Heart left ventricle (tissue), 16 donors: ENCODE results near the gene PFDN5. TPM values are rescaled to one million over a fixed set of nuclear protein-coding genes. Genes with fewer than 3 reads are reported as not detected.

Source experiments
- ATAC-seq, 4 donors: fragments of 200-7000 bp; cut with Tn5 transposase; one replicate each; pipeline ENCODE4 v1.9.1; 2020 to 2022; ENCODE audit warnings: moderate library complexity in 4 of 4, mild to moderate bottlenecking in 3 of 4, moderate number of reproducible peaks in 1 of 4
- DNase-seq, 5 donors: peaks; one replicate each; pipeline ENCODE4 v3.0.0-alpha.2; 2020
- H3K27ac ChIP-seq, 12 donors: fragments of 200-600 bp; sonication (generic) in 4 of 12; one replicate each; pipeline versions ENCODE4 v1.5.0 to v1.8.0; 2016 to 2022; ENCODE audit warnings: mild to moderate bottlenecking in 2 of 12
- H3K27me3 ChIP-seq, 9 donors: fragments of 200-600 bp; sonication (generic) in 2 of 9; one replicate each; pipeline versions ENCODE4 v1.5.1 to v1.8.0; 2016 to 2022; ENCODE audit warnings: mild to moderate bottlenecking in 3 of 9
- H3K36me3 ChIP-seq, 9 donors: fragments of 200-600 bp; sonication (generic) in 2 of 9; one replicate each; pipeline versions ENCODE4 v1.5.0 to v1.8.0; 2018 to 2022; ENCODE audit warnings: mild to moderate bottlenecking in 2 of 9
- H3K4me1 ChIP-seq, 12 donors: fragments of 200-600 bp; sonication (generic) in 4 of 12; one replicate each; pipeline versions ENCODE4 v1.5.0 to v1.8.0; 2016 to 2022; ENCODE audit warnings: mild to moderate bottlenecking in 3 of 12
- H3K4me3 ChIP-seq, 12 donors: fragments of 200-600 bp; sonication (generic) in 4 of 12; one replicate each; pipeline versions ENCODE4 v1.5.0 to v1.8.0; 2017 to 2022; ENCODE audit warnings: mild to moderate bottlenecking in 9 of 12, moderate library complexity in 4 of 12
- H3K9me3 ChIP-seq, 12 donors: fragments of 200-600 bp; sonication (generic) in 4 of 12; one replicate each; pipeline versions ENCODE4 v1.5.0 to v1.8.0; 2016 to 2022; ENCODE audit warnings: mild to moderate bottlenecking in 1 of 12
- POLR2A ChIP-seq, 2 donors: fragments of 450-650 bp; IDR thresholded peaks; one replicate each; pipeline ENCODE4 v1.6.1; 2017; ENCODE audit warnings: antibody characterized with exemption in 2 of 2, mild to moderate bottlenecking in 2 of 2, moderate library complexity in 2 of 2
- WGBS, 4 donors: extraction: QIAGEN DNeasy Blood & Tissue Kit in 2 of 4; methylation state at CpG; one replicate each; pipeline versions ENCODE4 v1.1.5 to v1.1.7; 2013 to 2018; 5-methylcytosine and 5-hydroxymethylcytosine counted together
- intact Hi-C, 10 donors: fragments of 100-400 bp; cut with DNase I; formaldehyde crosslinking; loops; one replicate each; pipeline versions ENCODE4 v1.11.1 to v1.14.2; 2022
- polyA plus RNA-seq, 2 donors: library from polyadenylated mRNA; stranded (reverse); fragments of 200-250 nt; gene quantifications; one replicate each; pipeline ENCODE4 v1.2.3, GENCODE V29; 2013
- total RNA-seq, 9 donors: library from RNA; depleted of rRNA in 2 of 9; stranded (reverse); fragments of >200 nt in 2 of 9; fragmentation: NEBNext Ultra II Directional in 3 of 9; extraction: Animal tissue kit (Norgen Biotek cat#: 25700) in 3 of 9; gene quantifications; one replicate each; pipeline versions ENCODE4 v1.1.0 to v1.2.4, GENCODE V29; 2016 to 2023
- TF ChIP-seq, protein P1 (sequence below), 12 donors: fragments of 200-600 bp; sonication (generic) in 4 of 12; IDR thresholded peaks; one replicate each; pipeline versions ENCODE4 v1.5.0 to v1.8.0; 2018 to 2022; ENCODE audit warnings: antibody characterized with exemption in 12 of 12, mild to moderate bottlenecking in 5 of 12
- donor health status: ischemic (EF 13 %, LVEDD 7.1; RV severe dilation, severe dysfunction).
- donor health status: healthy with polysubstance abuse.
- donor health status: DM: no; HTN: yes; CAD: no.
- donor health status: DM: no; HTN: no; CAD: no.
- donor health status: ischemic (EF 25% LVEDD 6.9; RV normal size, moderate dysfunction).
- donor health status: ischemic (EF 25% LVEDD 5.7; RV mildly dilated, moderate dysfunction).
- donor health status: healthy.
- donor health status: DM: yes; HTN: yes; CAD: no.
- donor health status: ischemic (EF 35%, LVEDD 5.7; RV mildly dilated, moderate dysfunction).
- donor health status: nonischemic (EF 11% LVEDD 7.7; RV severe dilation, severe dysfunction).
- donor health status: DM: yes; HTN: yes; CAD: no.
- donor health status: PGD.
- donor health status: ischemic (EF 29% LVEDD 5.4; RV normal size, mild dysfunction).
- donor health status: nonischemic (EF 23%, LVEDD 6.1; RV moderate dilation, normal function).

PFDN5 gene
- total and polyA plus RNA-seq, 11 donors = 289 to 979 (median 360) TPM

DNA sequence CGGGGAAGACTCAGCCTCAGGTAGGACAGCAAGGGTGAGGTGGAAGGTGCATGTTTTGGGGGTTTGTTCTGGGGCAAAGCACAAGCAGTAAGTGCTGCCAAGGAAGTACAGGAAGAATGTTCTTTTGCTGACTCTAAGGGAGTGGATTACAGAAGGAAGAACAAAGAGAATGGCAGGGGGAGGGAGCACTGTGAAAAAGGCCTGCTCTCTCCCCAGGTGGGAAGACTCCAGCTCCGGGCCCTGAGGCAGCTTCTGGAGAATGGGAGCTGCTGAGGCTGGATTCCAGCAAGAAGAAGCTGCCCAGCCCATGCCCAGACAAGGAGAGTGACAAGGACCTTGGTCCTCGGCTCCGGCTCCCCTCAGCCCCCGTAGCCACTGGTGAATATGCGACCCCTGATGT, 7.0 kb upstream of the PFDN5 start:
- Histone ChIP-seq H3K36me3 (peaks cover 0 to 31% (median 0%) of the 10 kb centered on the region in 9 donors), H3K4me3 (no peak overlapping the region), H3K9me3 (no peaks in the 10 kb centered on the region), H3K27me3 (no peaks in the 10 kb centered on the region), H3K4me1 (no peaks in the 10 kb centered on the region), H3K27ac (no peak overlapping the region)
- DNase-seq = no peak
- TF ChIP-seq, protein P1, sequence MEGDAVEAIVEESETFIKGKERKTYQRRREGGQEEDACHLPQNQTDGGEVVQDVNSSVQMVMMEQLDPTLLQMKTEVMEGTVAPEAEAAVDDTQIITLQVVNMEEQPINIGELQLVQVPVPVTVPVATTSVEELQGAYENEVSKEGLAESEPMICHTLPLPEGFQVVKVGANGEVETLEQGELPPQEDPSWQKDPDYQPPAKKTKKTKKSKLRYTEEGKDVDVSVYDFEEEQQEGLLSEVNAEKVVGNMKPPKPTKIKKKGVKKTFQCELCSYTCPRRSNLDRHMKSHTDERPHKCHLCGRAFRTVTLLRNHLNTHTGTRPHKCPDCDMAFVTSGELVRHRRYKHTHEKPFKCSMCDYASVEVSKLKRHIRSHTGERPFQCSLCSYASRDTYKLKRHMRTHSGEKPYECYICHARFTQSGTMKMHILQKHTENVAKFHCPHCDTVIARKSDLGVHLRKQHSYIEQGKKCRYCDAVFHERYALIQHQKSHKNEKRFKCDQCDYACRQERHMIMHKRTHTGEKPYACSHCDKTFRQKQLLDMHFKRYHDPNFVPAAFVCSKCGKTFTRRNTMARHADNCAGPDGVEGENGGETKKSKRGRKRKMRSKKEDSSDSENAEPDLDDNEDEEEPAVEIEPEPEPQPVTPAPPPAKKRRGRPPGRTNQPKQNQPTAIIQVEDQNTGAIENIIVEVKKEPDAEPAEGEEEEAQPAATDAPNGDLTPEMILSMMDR (IDR thresholded peaks at IDR 0.05) = no peak
- no peak for TF ChIP-seq POLR2A (IDR thresholded peaks at IDR 0.05)
- intact Hi-C loops = loop anchor here in 2 of 10 donors (5.0 kb wide), 2 partner anchors 131 to 221 kb away; no protein-coding TSS in a partner anchor
- 87 to 94% (median 92%) methylated on average over 4 to 6 of the region's 6 CpGs for WGBS, 4 donors
- no peak for ATAC-seq

DNA sequence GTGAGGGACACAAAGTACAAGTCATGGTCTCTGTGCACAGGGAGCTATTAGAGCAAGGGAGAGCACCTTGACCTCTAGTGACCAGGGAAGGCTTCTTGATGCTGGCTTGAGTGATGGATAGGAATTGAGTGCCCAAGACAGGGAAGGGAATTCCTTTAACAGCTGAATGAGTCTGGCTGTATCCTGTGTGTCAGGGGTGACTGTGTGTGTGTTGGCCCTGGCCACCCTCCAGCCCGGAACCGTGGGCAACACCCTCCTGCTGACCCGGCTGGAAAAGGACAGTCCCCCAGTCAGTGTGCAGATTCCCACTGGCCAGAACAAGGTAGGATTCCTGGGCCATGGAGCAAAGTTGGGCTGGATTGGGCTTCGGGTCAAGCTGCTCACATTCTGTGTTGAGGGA, 5.5 kb upstream of the PFDN5 start:
- DNase-seq (no peak), ATAC-seq (no peak)
- intact Hi-C loops = loop anchor here in 2 of 10 donors (5.0 kb wide), 2 partner anchors 133 to 223 kb away; no protein-coding TSS in a partner anchor
- Histone ChIP-seq H3K4me3 (no peak overlapping the region), H3K27me3 (no peaks in the 10 kb centered on the region), H3K9me3 (no peaks in the 10 kb centered on the region), H3K27ac (no peak overlapping the region), H3K4me1 (peaks cover 0 to 5% (median 1%) of the 10 kb centered on the region in 12 donors), H3K36me3 (peaks cover 0 to 20% (median 0%) of the 10 kb centered on the region in 9 donors)
- no peak for TF ChIP-seq POLR2A (IDR thresholded peaks at IDR 0.05)
- TF ChIP-seq, protein P1 (IDR thresholded peaks at IDR 0.05) = no peak
- WGBS, 4 donors = 68 to 86% (median 75%) methylated on average over 4 of the region's 4 CpGs

DNA sequence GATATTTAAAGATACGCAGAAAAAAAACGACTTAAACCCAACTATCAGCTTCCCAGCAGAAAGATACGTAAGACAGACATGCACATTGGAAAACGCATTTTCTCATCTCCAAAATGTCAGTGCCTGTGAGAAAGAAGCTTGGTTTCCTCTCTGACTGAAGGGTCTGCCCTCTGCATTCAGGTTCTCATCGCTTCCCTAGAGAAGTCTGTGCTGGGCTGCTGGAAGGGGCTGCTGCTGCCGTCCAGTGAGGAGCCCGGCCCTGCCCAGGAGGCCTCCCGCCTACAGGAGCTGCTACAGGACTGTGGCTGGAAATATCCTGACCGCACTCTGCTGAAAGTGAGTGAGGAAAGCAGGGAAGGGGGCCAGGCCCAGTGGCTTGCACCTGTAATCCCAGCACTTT, 4.7 kb upstream of the PFDN5 start:
- intact Hi-C loops = no loop called here
- no peaks in the 10 kb centered on the region for H3K9me3 ChIP-seq
- no peak overlapping the region for H3K4me3 ChIP-seq
- H3K4me1 ChIP-seq = peaks cover 0 to 8% (median 2%) of the 10 kb centered on the region in 12 donors
- no peaks in the 10 kb centered on the region for H3K27me3 ChIP-seq
- 89 to 95% (median 94%) methylated on average over 9 of the region's 9 CpGs for WGBS, 4 donors
- H3K27ac ChIP-seq = no peak overlapping the region
- no peak for DNase-seq
- no peak for TF ChIP-seq POLR2A (IDR thresholded peaks at IDR 0.05)
- TF ChIP-seq, protein P1 (IDR thresholded peaks at IDR 0.05) = no peak
- H3K36me3 ChIP-seq = peaks cover 0 to 20% (median 0%) of the 10 kb centered on the region in 9 donors
- no peak for ATAC-seq

DNA sequence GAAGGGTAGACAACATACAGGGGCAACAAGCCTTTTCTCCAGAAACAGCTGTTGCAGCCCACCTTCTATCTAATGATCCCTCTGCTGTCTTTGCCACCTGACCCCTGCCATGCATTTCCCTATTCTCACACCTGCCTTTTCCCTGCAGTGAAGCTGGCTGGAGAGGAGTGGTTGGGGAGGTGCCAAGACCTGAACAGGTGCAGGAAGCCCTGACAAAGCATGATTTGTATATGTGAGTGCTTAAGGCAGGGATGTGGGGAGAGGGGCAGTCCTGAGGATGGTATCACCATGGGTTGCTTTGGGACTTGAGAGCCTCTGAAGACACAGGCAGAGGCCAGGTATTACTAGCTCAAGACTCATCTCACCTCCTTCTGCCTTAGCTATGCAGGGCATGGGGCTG, 2.9 kb upstream of the PFDN5 start:
- ATAC-seq (no peak), DNase-seq (no peak)
- Histone ChIP-seq H3K4me1 (peaks cover 0 to 26% (median 17%) of the 10 kb centered on the region in 12 donors), H3K27me3 (no peaks in the 10 kb centered on the region), H3K9me3 (no peaks in the 10 kb centered on the region), H3K36me3 (peaks cover 0 to 31% (median 2%) of the 10 kb centered on the region in 9 donors), H3K4me3 (no peak overlapping the region), H3K27ac (no peak overlapping the region)
- TF ChIP-seq, protein P1 (IDR thresholded peaks at IDR 0.05) = no peak
- TF ChIP-seq POLR2A (IDR thresholded peaks at IDR 0.05) = no peak
- intact Hi-C loops = no loop called here
